H9 (cell line): ENCODE data around the gene ABLIM3. TPM values are rescaled to one million over a fixed set of nuclear protein-coding genes. Genes with fewer than 3 reads are reported as not detected.

Experiments used
- DNase-seq: peaks from one replicate; pipeline ENCODE4 v3.0.0-alpha.2; 2017
- H2AFZ ChIP-seq: one replicate; pipeline ENCODE4 v1.6.1; 2013; ENCODE audit warnings: mild to moderate bottlenecking, low read length, control low read depth, moderate library complexity
- H2AK5ac ChIP-seq: 2 replicates; pipeline ENCODE4 v1.6.1; 2013; ENCODE audit warnings: low read length, control low read depth, mixed read lengths; ENCODE audit not compliant: insufficient read length
- H2BK120ac ChIP-seq: one replicate; pipeline ENCODE4 v1.6.1; 2013; ENCODE audit warnings: low read depth, mild to moderate bottlenecking, low read length, control low read depth, inconsistent platforms; ENCODE audit not compliant: poor library complexity, severe bottlenecking
- H2BK12ac ChIP-seq: 2 replicates; pipeline ENCODE4 v1.6.1; 2013; ENCODE audit warnings: low read length, control low read depth, mixed read lengths, low read depth; ENCODE audit not compliant: insufficient read length
- H2BK15ac ChIP-seq: 2 replicates; pipeline ENCODE4 v1.6.1; 2013; ENCODE audit warnings: low read depth, low read length, control low read depth
- H2BK20ac ChIP-seq: one replicate; pipeline ENCODE4 v1.6.1; 2013; ENCODE audit warnings: low read depth, mild to moderate bottlenecking, low read length, control low read depth, inconsistent platforms; ENCODE audit not compliant: poor library complexity, severe bottlenecking
- H2BK5ac ChIP-seq: 2 replicates; pipeline ENCODE4 v1.6.1; 2013; ENCODE audit warnings: low read length, control low read depth, mixed read lengths; ENCODE audit not compliant: insufficient read length
- H3K14ac ChIP-seq: 2 replicates; pipeline ENCODE4 v1.6.1; 2013; ENCODE audit warnings: low read length, control low read depth; ENCODE audit not compliant: insufficient read depth
- H3K18ac ChIP-seq: 2 replicates; pipeline ENCODE4 v1.6.1; 2013; ENCODE audit warnings: low read depth, mild to moderate bottlenecking, mixed read lengths, low read length, control low read depth; ENCODE audit not compliant: insufficient read length
- H3K23ac ChIP-seq: 2 replicates; pipeline ENCODE4 v1.6.1; 2013; ENCODE audit warnings: low read length, control low read depth, mixed read lengths, low read depth; ENCODE audit not compliant: insufficient read length
- H3K23me2 ChIP-seq: 2 replicates; pipeline ENCODE4 v1.6.1; 2013; ENCODE audit warnings: low read depth, mild to moderate bottlenecking, mixed read lengths, low read length, control low read depth; ENCODE audit not compliant: insufficient read length, poor library complexity, severe bottlenecking
- H3K27ac ChIP-seq: 2 replicates; pipeline ENCODE4 v1.5.1; 2013; ENCODE audit warnings: low read length, control low read depth, mixed read lengths, low read depth; ENCODE audit not compliant: insufficient read length
- H3K27me3 ChIP-seq: 2 replicates; pipeline ENCODE4 v1.6.1; 2013; ENCODE audit warnings: low read length, control low read depth, inconsistent platforms; ENCODE audit not compliant: insufficient read depth
- H3K4ac ChIP-seq: 2 replicates; pipeline ENCODE4 v1.6.1; 2013; ENCODE audit warnings: low read depth, mild to moderate bottlenecking, control low read depth, inconsistent platforms, low read length, moderate library complexity
- H3K4me1 ChIP-seq: 2 replicates; pipeline ENCODE4 v1.6.1; 2013; ENCODE audit warnings: low read length, control low read depth, inconsistent platforms; ENCODE audit not compliant: insufficient read depth
- H3K4me2 ChIP-seq: 2 replicates; pipeline ENCODE4 v1.6.1; 2013; ENCODE audit warnings: low read length, control low read depth, mixed read lengths; ENCODE audit not compliant: insufficient read length, insufficient read depth
- H3K56ac ChIP-seq: 2 replicates; pipeline ENCODE4 v1.6.1; 2013; ENCODE audit warnings: low read depth, mild to moderate bottlenecking, mixed read lengths, low read length, control low read depth; ENCODE audit not compliant: insufficient read length
- H3K79me1 ChIP-seq: 2 replicates; pipeline ENCODE4 v1.6.1; 2013; ENCODE audit warnings: low read depth, mild to moderate bottlenecking, moderate library complexity, low read length, control low read depth, inconsistent platforms; ENCODE audit not compliant: insufficient read depth, poor library complexity, severe bottlenecking
- H3K79me2 ChIP-seq: 2 replicates; pipeline ENCODE4 v1.6.1; 2013; ENCODE audit warnings: low read length, control low read depth, inconsistent platforms; ENCODE audit not compliant: insufficient read depth
- H3K9ac ChIP-seq: 2 replicates; pipeline ENCODE4 v1.6.1; 2013; ENCODE audit warnings: low read length, control low read depth, mixed read lengths; ENCODE audit not compliant: insufficient read length; ENCODE audit errors: extremely low read depth
- H3K9me3 ChIP-seq: one replicate; pipeline ENCODE4 v1.6.1; 2013; ENCODE audit warnings: low read depth, low read length, inconsistent platforms; ENCODE audit not compliant: control insufficient read depth
- H3T11ph ChIP-seq: one replicate; pipeline ENCODE4 v1.6.1; 2013; ENCODE audit warnings: mild to moderate bottlenecking, low read length, control low read depth, inconsistent platforms
- H4K20me1 ChIP-seq: one replicate; pipeline ENCODE4 v1.6.1; 2013; ENCODE audit not compliant: control insufficient read depth, insufficient read length, insufficient read depth
- H4K5ac ChIP-seq: 2 replicates; pipeline ENCODE4 v1.6.1; 2013; ENCODE audit warnings: low read depth, mild to moderate bottlenecking, mixed read lengths, low read length, control low read depth; ENCODE audit not compliant: insufficient read length
- H4K8ac ChIP-seq: replicated peaks from 2 replicates; pipeline ENCODE4 v1.6.1; 2013; ENCODE audit warnings: low read length, control low read depth, mixed read lengths, low read depth; ENCODE audit not compliant: insufficient read length
- H4K91ac ChIP-seq: 2 replicates; pipeline ENCODE4 v1.6.1; 2013; ENCODE audit warnings: low read depth, mild to moderate bottlenecking, moderate library complexity, mixed read lengths, low read length, control low read depth; ENCODE audit not compliant: insufficient read length
- H3K27ac Mint-ChIP-seq, 3 experiments: 2 replicates in 2 of 3; 3 replicates in 1 of 3; pipeline ENCODE4 v1.8.0; 2020 to 2021; ENCODE audit warnings: mixed read lengths in 3 of 3, mild to moderate bottlenecking in 1 of 3, moderate library complexity in 1 of 3
- H3K27me3 Mint-ChIP-seq: 2 replicates; pipeline ENCODE4 v1.8.0; 2021; ENCODE audit warnings: low read depth, mild to moderate bottlenecking, moderate library complexity, mixed read lengths
- H3K36me3 Mint-ChIP-seq, 3 experiments: 2 replicates in 2 of 3; 3 replicates in 1 of 3; pipeline ENCODE4 v1.8.0; 2020 to 2021; ENCODE audit warnings: low read depth in 3 of 3, mixed read lengths in 3 of 3; ENCODE audit not compliant: insufficient read depth in 1 of 3
- H3K4me1 Mint-ChIP-seq, 2 experiments: 2 replicates each; pipeline ENCODE4 v1.8.0; 2020; ENCODE audit warnings: mixed read lengths in 2 of 2
- H3K4me3 Mint-ChIP-seq, 2 experiments: 2 replicates in 1 of 2; 3 replicates in 1 of 2; pipeline ENCODE4 v1.8.0; 2020 to 2021; ENCODE audit warnings: mild to moderate bottlenecking in 2 of 2, mixed read lengths in 2 of 2, moderate library complexity in 1 of 2
- H3K9me3 Mint-ChIP-seq, 2 experiments: 2 replicates in 1 of 2; 3 replicates in 1 of 2; pipeline ENCODE4 v1.8.0; 2020; ENCODE audit warnings: mild to moderate bottlenecking in 2 of 2, mixed read lengths in 2 of 2, moderate library complexity in 1 of 2
- WGBS: extraction: QIAGEN DNeasy Blood & Tissue Kit; methylation state at CpG from one replicate; pipeline ENCODE4 v1.1.7; 2013; ENCODE audit warnings: missing lambda C conversion rate, low lambda C conversion rate, mixed read lengths; ENCODE audit not compliant: insufficient read length; ENCODE audit errors: extremely low coverage; 5-methylcytosine and 5-hydroxymethylcytosine counted together
- total RNA-seq: library from RNA; stranded (reverse); gene quantifications from 2 replicates; pipeline ENCODE4 v1.2.1, GENCODE V29; 2021
- TF ChIP-seq, protein P1 (sequence below): fragments of 200-600 bp; sonication (generic); conservative IDR thresholded peaks from 3 replicates; pipeline ENCODE4 v1.8.0; 2021; ENCODE audit warnings: antibody characterized with exemption, mild to moderate bottlenecking

The ABLIM3 gene
- total RNA-seq, 1 experiment from 2014 or later = 0.20 TPM

DNA sequence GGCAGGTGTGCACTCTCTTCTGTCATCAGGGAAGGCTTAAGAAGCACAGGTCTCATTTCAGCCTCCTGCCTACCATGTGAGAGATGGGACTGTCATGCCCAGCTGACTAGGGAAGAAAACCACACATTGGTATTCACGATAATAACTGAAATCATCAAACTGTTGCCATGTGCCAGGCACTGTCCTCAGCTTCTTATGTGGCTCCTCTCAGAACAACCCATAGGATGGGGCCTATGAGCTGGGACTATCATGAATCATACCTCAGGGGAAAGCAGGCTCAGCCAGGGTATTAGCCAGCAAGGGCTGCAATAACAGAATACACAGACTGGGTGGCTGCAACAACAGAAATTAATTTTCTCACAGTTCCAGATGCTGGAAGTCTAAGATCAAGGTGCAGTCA, 133.6 kb downstream of the ABLIM3 start:
- Mint-ChIP-seq H3K27me3 (peaks cover 71% of the 10 kb centered on the region), H3K4me3 (no peak overlapping the region), H3K36me3 (no peaks in the 10 kb centered on the region), H3K27ac (peak overlapping the region in 1 of 3 experiments; percentile 18; a peak in 1 of 7 replicates), H3K9me3 (no peaks in the 10 kb centered on the region; a peak in 2 of 5 replicates), H3K4me1 (peaks cover 19 to 24% of the 10 kb centered on the region in 2 experiments)
- H3T11ph ChIP-seq = no peak overlapping the region
- H2BK120ac ChIP-seq = no peak overlapping the region
- TF ChIP-seq, protein P1, sequence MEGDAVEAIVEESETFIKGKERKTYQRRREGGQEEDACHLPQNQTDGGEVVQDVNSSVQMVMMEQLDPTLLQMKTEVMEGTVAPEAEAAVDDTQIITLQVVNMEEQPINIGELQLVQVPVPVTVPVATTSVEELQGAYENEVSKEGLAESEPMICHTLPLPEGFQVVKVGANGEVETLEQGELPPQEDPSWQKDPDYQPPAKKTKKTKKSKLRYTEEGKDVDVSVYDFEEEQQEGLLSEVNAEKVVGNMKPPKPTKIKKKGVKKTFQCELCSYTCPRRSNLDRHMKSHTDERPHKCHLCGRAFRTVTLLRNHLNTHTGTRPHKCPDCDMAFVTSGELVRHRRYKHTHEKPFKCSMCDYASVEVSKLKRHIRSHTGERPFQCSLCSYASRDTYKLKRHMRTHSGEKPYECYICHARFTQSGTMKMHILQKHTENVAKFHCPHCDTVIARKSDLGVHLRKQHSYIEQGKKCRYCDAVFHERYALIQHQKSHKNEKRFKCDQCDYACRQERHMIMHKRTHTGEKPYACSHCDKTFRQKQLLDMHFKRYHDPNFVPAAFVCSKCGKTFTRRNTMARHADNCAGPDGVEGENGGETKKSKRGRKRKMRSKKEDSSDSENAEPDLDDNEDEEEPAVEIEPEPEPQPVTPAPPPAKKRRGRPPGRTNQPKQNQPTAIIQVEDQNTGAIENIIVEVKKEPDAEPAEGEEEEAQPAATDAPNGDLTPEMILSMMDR = no peak
- H3K79me1 ChIP-seq = no peaks in the 10 kb centered on the region
- H3K27me3 ChIP-seq = peaks cover 7% of the 10 kb centered on the region; the same call in 1 of the 2 replicates
- DNase-seq = no peak
- no peak overlapping the region for H4K8ac ChIP-seq
- H3K56ac ChIP-seq = no peak overlapping the region
- H2BK5ac ChIP-seq = no peak overlapping the region
- no peak overlapping the region for H3K18ac ChIP-seq
- no peak overlapping the region for H3K4me2 ChIP-seq
- no peak overlapping the region for H2AK5ac ChIP-seq
- no peak overlapping the region for H4K5ac ChIP-seq
- H2BK15ac ChIP-seq = no peak overlapping the region
- no peak overlapping the region for H3K4ac ChIP-seq
- no peak overlapping the region for H2AFZ ChIP-seq
- no peak overlapping the region for H3K23ac ChIP-seq
- no peak overlapping the region for H3K9ac ChIP-seq
- H2BK12ac ChIP-seq = no peak overlapping the region
- no peaks in the 10 kb centered on the region for H3K9me3 ChIP-seq
- no peak overlapping the region for H4K91ac ChIP-seq
- H3K4me1 ChIP-seq = no peaks in the 10 kb centered on the region; the same call in 1 of the 2 replicates
- H3K23me2 ChIP-seq = peaks cover 8% of the 10 kb centered on the region
- no peaks in the 10 kb centered on the region for H4K20me1 ChIP-seq
- H3K27ac ChIP-seq = no peak overlapping the region
- no CpG with 5 or more reads among the region's 1 CpG for WGBS
- no peaks in the 10 kb centered on the region for H3K79me2 ChIP-seq
- no peak overlapping the region for H2BK20ac ChIP-seq
- no peak overlapping the region for H3K14ac ChIP-seq
